Keratinocyte (primary cell): Measurements from ENCODE around the gene OR1F1.

Source experiments
- CTCF ChIP-seq, 3 experiments: IDR thresholded peaks in 1 of 3; conservative IDR thresholded peaks in 1 of 3; optimal IDR thresholded peaks in 1 of 3; 2 replicates in 2 of 3; 3 replicates in 1 of 3; pipeline versions ENCODE3 to v1.5.1; 2011; ENCODE audit warnings: low read length in 3 of 3, mild to moderate bottlenecking in 3 of 3, moderate library complexity in 2 of 3, control low read depth in 1 of 3, inconsistent platforms in 1 of 3; ENCODE audit not compliant: insufficient read depth in 2 of 3; ENCODE audit errors: extremely low read depth in 1 of 3
- EZH2 ChIP-seq: IDR thresholded peaks from one replicate; pipeline ENCODE4 v1.6.1; 2012; ENCODE audit warnings: inconsistent platforms, mild to moderate bottlenecking, low read length, moderate library complexity

DNA sequence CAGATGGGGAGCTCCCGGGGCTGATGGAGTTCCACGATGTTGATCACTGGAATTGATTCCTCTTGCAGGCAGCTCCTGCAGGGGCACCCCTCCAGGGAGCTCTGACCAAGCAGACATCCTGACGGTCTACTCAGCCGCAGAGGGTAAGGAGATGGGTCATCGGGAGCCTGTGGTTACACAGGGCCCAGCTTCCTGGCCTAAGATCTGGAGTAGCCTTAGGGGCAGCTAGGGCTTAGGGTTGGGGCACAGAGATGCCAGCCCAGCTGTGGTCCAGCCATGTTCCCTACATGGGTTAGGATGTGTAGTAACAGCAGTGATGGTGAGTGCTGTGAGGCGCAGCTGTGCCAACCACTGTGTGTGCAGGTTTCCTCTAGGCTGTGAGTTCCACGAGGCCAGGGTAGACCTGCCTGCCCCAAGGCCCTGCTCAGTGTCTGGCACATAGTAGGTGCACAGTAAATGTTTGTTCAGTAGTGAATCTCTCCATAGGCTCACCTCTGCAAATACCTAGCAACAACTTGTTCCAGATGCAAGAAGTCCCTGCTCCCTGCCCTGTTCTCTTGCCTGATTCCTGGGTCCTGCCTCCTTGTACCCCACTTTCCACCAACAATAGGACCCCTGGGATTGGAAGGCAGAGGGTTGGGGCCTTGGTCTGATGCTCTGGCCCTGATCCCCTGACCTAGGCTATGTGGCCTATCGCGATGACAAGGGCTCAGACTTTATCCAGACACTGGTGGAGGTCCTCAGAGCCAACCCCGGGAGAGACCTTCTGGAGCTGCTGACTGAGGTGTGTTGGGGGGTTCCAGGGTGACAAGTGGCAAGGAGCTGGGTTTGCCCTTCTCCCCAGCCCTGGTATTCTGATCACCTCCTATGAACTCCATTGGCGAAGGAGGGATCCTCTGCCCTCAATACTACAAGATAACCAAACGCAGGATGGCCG, 39.5 kb upstream of the OR1F1 start:
- TF ChIP-seq CTCF (optimal IDR thresholded peaks at IDR 0.05 in 1 of 3, IDR thresholded peaks at IDR 0.05 in 1 of 3, conservative IDR thresholded peaks at IDR 0.05 in 1 of 3; ENCODE audit: extremely low read depth in 1 of 3, insufficient read depth in 2 of 3, low read length in 3 of 3) (no peak), EZH2 (no peak)
